SK-N-SH treated with all-trans-retinoic acid at 6 μM for 48 hours (cell line): ENCODE data around the gene RPRD1B.

Experiments used
- ATAC-seq: fragments of 200-7000 bp; cut with Tn5 transposase; 3 replicates; pipeline ENCODE4 v1.9.1; 2020; ENCODE audit warnings: mild to moderate bottlenecking, moderate library complexity
- BACH2 ChIP-seq: fragments of 250-450 bp; sonication (Bioruptor Pico); IDR thresholded peaks from 2 replicates; pipeline ENCODE4 v1.9.0; 2021; ENCODE audit warnings: mild to moderate bottlenecking, borderline replicate concordance
- CSRNP3 ChIP-seq: fragments of 250-450 bp; sonication (Bioruptor Pico); IDR thresholded peaks from 2 replicates; pipeline ENCODE4 v1.5.1; 2021; ENCODE audit warnings: mild to moderate bottlenecking, moderate library complexity
- ESRRG ChIP-seq: fragments of 250-450 bp; sonication (Bioruptor Pico); IDR thresholded peaks from 2 replicates; pipeline ENCODE4 v1.6.1; 2021; ENCODE audit warnings: mild to moderate bottlenecking
- GLIS3 ChIP-seq: fragments of 250-450 bp; sonication (Bioruptor Pico); IDR thresholded peaks from 2 replicates; pipeline ENCODE4 v1.5.0; 2020; ENCODE audit warnings: mild to moderate bottlenecking, moderate library complexity
- ISL1 ChIP-seq: fragments of 250-450 bp; sonication (Bioruptor Pico); IDR thresholded peaks from 2 replicates; pipeline ENCODE4 v2.1.2; 2022; ENCODE audit warnings: mild to moderate bottlenecking, moderate library complexity
- PPARA ChIP-seq: fragments of 250-450 bp; sonication (Bioruptor Pico); IDR thresholded peaks from 2 replicates; pipeline ENCODE4 v1.5.0; 2020; ENCODE audit warnings: mild to moderate bottlenecking, borderline replicate concordance
- SNAI2 ChIP-seq: fragments of 250-450 bp; sonication (Bioruptor Pico); IDR thresholded peaks from 2 replicates; pipeline ENCODE4 v1.5.0; 2020; ENCODE audit warnings: mild to moderate bottlenecking, moderate library complexity
- TSHZ2 ChIP-seq: fragments of 250-450 bp; sonication (Bioruptor Pico); IDR thresholded peaks from 2 replicates; pipeline ENCODE4 v1.5.0; 2020; ENCODE audit warnings: mild to moderate bottlenecking, moderate library complexity
- ZC3H10 ChIP-seq: fragments of 250-450 bp; sonication (Bioruptor Pico); IDR thresholded peaks from 2 replicates; pipeline ENCODE4 v1.5.1; 2021; ENCODE audit warnings: mild to moderate bottlenecking, moderate library complexity
- ZFP3 ChIP-seq: fragments of 250-450 bp; sonication (Bioruptor Pico); IDR thresholded peaks from 2 replicates; pipeline ENCODE4 v1.5.0; 2020; ENCODE audit warnings: mild to moderate bottlenecking, moderate library complexity
- ZNF565 ChIP-seq: fragments of 450-650 bp; formaldehyde crosslinking; conservative IDR thresholded peaks from 2 replicates; pipeline ENCODE4 v1.5.0; 2020; ENCODE audit warnings: low read depth, mild to moderate bottlenecking, moderate library complexity
- ZNF70 ChIP-seq: fragments of 450-650 bp; formaldehyde crosslinking; IDR thresholded peaks from 2 replicates; pipeline ENCODE4 v1.5.0; 2020; ENCODE audit warnings: mild to moderate bottlenecking, moderate library complexity
- ZNF8 ChIP-seq: fragments of 450-650 bp; formaldehyde crosslinking; IDR thresholded peaks from 2 replicates; pipeline ENCODE4 v1.5.0; 2020; ENCODE audit warnings: mild to moderate bottlenecking, moderate library complexity
- TF ChIP-seq, protein P1 (sequence below): fragments of 250-450 bp; sonication (Bioruptor Pico); IDR thresholded peaks from 2 replicates; pipeline ENCODE4 v1.8.0; 2021; ENCODE audit warnings: low read depth, mild to moderate bottlenecking, moderate library complexity, borderline replicate concordance
- TF ChIP-seq, protein P2 (sequence below): fragments of 250-450 bp; sonication (Bioruptor Pico); IDR thresholded peaks from 2 replicates; pipeline ENCODE4 v1.5.1; 2020; ENCODE audit warnings: low read depth, mild to moderate bottlenecking, moderate library complexity
- TF ChIP-seq, protein P3 (sequence below): fragments of 250-450 bp; sonication (Bioruptor Pico); IDR thresholded peaks from 2 replicates; pipeline ENCODE4 v1.8.0; 2020; ENCODE audit warnings: mild to moderate bottlenecking, moderate library complexity, borderline replicate concordance

RPRD1B gene

GRCh38 chr20:37999526-38000263 is 33.9 kb upstream of the RPRD1B start:
- TF ChIP-seq ZC3H10 (no peak), ISL1 (CRISPR knock-in tag) (no peak), BACH2 (no peak), ZFP3 (CRISPR knock-in tag) (no peak), ZNF565 (CRISPR knock-in tag) (no peak), TSHZ2 (CRISPR knock-in tag) (no peak), SNAI2 (CRISPR knock-in tag) (no peak)
- TF ChIP-seq, protein P1, sequence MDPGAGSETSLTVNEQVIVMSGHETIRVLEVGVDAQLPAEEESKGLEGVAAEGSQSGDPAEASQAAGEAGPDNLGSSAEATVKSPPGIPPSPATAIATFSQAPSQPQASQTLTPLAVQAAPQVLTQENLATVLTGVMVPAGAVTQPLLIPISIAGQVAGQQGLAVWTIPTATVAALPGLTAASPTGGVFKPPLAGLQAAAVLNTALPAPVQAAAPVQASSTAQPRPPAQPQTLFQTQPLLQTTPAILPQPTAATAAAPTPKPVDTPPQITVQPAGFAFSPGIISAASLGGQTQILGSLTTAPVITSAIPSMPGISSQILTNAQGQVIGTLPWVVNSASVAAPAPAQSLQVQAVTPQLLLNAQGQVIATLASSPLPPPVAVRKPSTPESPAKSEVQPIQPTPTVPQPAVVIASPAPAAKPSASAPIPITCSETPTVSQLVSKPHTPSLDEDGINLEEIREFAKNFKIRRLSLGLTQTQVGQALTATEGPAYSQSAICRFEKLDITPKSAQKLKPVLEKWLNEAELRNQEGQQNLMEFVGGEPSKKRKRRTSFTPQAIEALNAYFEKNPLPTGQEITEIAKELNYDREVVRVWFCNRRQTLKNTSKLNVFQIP (CRISPR knock-in tag): no peak
- TF ChIP-seq, protein P2, sequence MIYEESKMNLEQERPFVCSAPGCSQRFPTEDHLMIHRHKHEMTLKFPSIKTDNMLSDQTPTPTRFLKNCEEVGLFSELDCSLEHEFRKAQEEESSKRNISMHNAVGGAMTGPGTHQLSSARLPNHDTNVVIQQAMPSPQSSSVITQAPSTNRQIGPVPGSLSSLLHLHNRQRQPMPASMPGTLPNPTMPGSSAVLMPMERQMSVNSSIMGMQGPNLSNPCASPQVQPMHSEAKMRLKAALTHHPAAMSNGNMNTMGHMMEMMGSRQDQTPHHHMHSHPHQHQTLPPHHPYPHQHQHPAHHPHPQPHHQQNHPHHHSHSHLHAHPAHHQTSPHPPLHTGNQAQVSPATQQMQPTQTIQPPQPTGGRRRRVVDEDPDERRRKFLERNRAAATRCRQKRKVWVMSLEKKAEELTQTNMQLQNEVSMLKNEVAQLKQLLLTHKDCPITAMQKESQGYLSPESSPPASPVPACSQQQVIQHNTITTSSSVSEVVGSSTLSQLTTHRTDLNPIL (CRISPR knock-in tag): no peak
- ATAC-seq: no peak

GRCh38 chr20:38000293-38000692 is 33.3 kb upstream of the RPRD1B start:
- TF ChIP-seq ZC3H10 (no peak), ISL1 (CRISPR knock-in tag) (no peak), GLIS3 (CRISPR knock-in tag) (no peak), ZFP3 (CRISPR knock-in tag) (no peak), ESRRG (CRISPR knock-in tag) (no peak), CSRNP3 (CRISPR knock-in tag) (no peak), TSHZ2 (CRISPR knock-in tag) (no peak), ZNF8 (CRISPR knock-in tag) (no peak), PPARA (no peak), ZNF70 (CRISPR knock-in tag) (no peak), BACH2 (no peak)
- TF ChIP-seq, protein P2 (CRISPR knock-in tag): no peak
- TF ChIP-seq, protein P1 (CRISPR knock-in tag): no peak
- TF ChIP-seq, protein P3, sequence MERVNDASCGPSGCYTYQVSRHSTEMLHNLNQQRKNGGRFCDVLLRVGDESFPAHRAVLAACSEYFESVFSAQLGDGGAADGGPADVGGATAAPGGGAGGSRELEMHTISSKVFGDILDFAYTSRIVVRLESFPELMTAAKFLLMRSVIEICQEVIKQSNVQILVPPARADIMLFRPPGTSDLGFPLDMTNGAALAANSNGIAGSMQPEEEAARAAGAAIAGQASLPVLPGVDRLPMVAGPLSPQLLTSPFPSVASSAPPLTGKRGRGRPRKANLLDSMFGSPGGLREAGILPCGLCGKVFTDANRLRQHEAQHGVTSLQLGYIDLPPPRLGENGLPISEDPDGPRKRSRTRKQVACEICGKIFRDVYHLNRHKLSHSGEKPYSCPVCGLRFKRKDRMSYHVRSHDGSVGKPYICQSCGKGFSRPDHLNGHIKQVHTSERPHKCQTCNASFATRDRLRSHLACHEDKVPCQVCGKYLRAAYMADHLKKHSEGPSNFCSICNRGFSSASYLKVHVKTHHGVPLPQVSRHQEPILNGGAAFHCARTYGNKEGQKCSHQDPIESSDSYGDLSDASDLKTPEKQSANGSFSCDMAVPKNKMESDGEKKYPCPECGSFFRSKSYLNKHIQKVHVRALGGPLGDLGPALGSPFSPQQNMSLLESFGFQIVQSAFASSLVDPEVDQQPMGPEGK: no peak
- TF ChIP-seq, all 23 proteins: peak for 0
- ATAC-seq: no peak
